Breast epithelium (tissue), 4 donors: ENCODE results near the gene GPLD1. TPM values are rescaled to one million over a fixed set of nuclear protein-coding genes. Genes with fewer than 3 reads are reported as not detected.

Experiments used
- DNase-seq, 2 donors: peaks; one replicate each; pipeline ENCODE4 v3.0.0-alpha.2; 2019; ENCODE audit warnings: low spot score in 2 of 2
- H3K27ac ChIP-seq, 2 donors: fragments of 200-600 bp; sonication (generic) in 1 of 2; one replicate each; pipeline ENCODE4 v1.5.1; 2016 to 2019; ENCODE audit warnings: mild to moderate bottlenecking in 1 of 2
- H3K27me3 ChIP-seq, 2 donors: fragments of 200-600 bp; sonication (generic) in 1 of 2; one replicate each; pipeline versions ENCODE4 v1.5.1 to v1.6.0; 2017 to 2019; ENCODE audit warnings: control low read depth in 1 of 2, mild to moderate bottlenecking in 1 of 2
- H3K36me3 ChIP-seq: fragments of 200-600 bp; one replicate; pipeline ENCODE4 v1.5.1; 2019
- H3K4me1 ChIP-seq, 2 donors: fragments of 200-600 bp; sonication (generic); one replicate each; pipeline ENCODE4 v1.5.1; 2016 to 2019; ENCODE audit warnings: control low read depth in 1 of 2
- H3K4me3 ChIP-seq, 3 donors: fragments of 200-600 bp; sonication (generic); 1 replicate in 2 of 3; 2 replicates in 1 of 3; pipeline ENCODE4 v1.5.1; 2016 to 2019; ENCODE audit warnings: mild to moderate bottlenecking in 3 of 3, moderate library complexity in 2 of 3
- H3K9me3 ChIP-seq, 2 donors: fragments of 200-600 bp; sonication (generic) in 1 of 2; one replicate each; pipeline ENCODE4 v1.5.1; 2016 to 2019; ENCODE audit warnings: control low read depth in 1 of 2
- POLR2A ChIP-seq: fragments of 450-650 bp; IDR thresholded peaks from one replicate; pipeline ENCODE4 v1.6.1; 2016; ENCODE audit warnings: antibody characterized with exemption, mild to moderate bottlenecking, moderate library complexity
- POLR2AphosphoS5 ChIP-seq, 3 donors: sonication (generic); formaldehyde crosslinking; IDR thresholded peaks; one replicate each; pipeline ENCODE4 v1.6.1; 2017; ENCODE audit warnings: antibody characterized with exemption in 3 of 3
- intact Hi-C: fragments of 100-400 bp; cut with DNase I; formaldehyde crosslinking; loops from one replicate; pipeline ENCODE4 v1.15.1; 2023; ENCODE audit warnings: low total_unique reads
- total RNA-seq, 3 donors: library from RNA; depleted of rRNA; stranded (reverse); fragments of >200 nt; gene quantifications; one replicate each; pipeline ENCODE4 v1.1.0, GENCODE V29; 2016
- TF ChIP-seq, protein P1 (sequence below), 3 donors: fragments of 450-650 bp; IDR thresholded peaks; one replicate each; pipeline ENCODE4 v1.5.1; 2016 to 2017; ENCODE audit warnings: antibody characterized with exemption in 3 of 3, mild to moderate bottlenecking in 3 of 3, moderate library complexity in 3 of 3

The GPLD1 gene
- total RNA-seq, 3 donors from 2014 or later, result 1.3 to 7.7 (median 2.5) TPM

DNA sequence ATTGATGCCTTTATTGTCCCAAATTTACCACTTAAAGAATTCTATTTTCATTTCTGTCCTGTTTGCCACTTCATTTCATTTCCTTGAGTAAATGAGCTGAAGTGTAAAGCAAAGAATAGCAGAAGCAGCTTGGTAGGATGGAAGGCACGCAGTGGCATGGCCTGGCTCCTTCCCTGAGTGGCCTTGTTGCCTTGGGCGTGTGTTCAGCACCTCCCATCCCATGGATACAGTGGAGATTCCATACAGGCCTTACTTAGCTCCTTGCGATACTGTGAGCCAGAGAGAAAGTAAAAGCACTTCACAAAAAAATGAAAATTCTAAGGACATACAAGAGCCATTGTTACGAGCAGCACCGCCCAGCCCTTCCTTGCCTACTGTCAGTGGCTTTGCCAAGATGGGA lies 45.0 kb upstream of the GPLD1 start:
- Histone ChIP-seq H3K27ac (no peak overlapping the region), H3K27me3 (no peaks in the 10 kb centered on the region), H3K36me3 (no peaks in the 10 kb centered on the region), H3K4me1 (no peaks in the 10 kb centered on the region), H3K4me3 (no peak overlapping the region), H3K9me3 (no peaks in the 10 kb centered on the region)
- no peak for DNase-seq
- no peak for TF ChIP-seq POLR2AphosphoS5 (IDR thresholded peaks at IDR 0.05)
- intact Hi-C loops, result no loop called here

DNA sequence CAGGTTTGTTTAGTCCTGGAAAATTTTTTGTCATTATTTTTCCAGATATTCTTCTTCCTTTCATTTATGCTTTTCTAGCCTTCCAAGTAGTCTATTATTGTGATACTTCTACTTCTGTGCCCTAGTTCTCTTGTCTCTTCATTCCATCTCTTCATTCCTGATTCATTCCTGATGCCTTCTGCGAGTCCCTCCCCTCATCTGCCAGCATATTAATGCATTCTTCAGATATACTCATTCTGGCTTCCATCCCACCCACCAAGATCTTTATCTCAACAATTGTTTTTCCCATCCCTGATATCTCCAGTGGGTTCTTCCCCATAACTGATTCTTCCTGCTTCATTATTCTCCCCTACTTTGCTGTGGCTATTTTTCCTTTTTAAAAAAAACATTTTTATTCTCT lies 40.6 kb upstream of the GPLD1 start:
- Histone ChIP-seq H3K4me3 (no peak overlapping the region), H3K27me3 (no peaks in the 10 kb centered on the region), H3K27ac (no peak overlapping the region), H3K36me3 (no peaks in the 10 kb centered on the region), H3K9me3 (no peaks in the 10 kb centered on the region), H3K4me1 (no peaks in the 10 kb centered on the region)
- DNase-seq, result no peak
- intact Hi-C loops, result no loop called here
- TF ChIP-seq, protein P1, sequence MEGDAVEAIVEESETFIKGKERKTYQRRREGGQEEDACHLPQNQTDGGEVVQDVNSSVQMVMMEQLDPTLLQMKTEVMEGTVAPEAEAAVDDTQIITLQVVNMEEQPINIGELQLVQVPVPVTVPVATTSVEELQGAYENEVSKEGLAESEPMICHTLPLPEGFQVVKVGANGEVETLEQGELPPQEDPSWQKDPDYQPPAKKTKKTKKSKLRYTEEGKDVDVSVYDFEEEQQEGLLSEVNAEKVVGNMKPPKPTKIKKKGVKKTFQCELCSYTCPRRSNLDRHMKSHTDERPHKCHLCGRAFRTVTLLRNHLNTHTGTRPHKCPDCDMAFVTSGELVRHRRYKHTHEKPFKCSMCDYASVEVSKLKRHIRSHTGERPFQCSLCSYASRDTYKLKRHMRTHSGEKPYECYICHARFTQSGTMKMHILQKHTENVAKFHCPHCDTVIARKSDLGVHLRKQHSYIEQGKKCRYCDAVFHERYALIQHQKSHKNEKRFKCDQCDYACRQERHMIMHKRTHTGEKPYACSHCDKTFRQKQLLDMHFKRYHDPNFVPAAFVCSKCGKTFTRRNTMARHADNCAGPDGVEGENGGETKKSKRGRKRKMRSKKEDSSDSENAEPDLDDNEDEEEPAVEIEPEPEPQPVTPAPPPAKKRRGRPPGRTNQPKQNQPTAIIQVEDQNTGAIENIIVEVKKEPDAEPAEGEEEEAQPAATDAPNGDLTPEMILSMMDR (IDR thresholded peaks at IDR 0.05), result no peak
- TF ChIP-seq POLR2AphosphoS5 (IDR thresholded peaks at IDR 0.05) (no peak), POLR2A (no peak)

DNA sequence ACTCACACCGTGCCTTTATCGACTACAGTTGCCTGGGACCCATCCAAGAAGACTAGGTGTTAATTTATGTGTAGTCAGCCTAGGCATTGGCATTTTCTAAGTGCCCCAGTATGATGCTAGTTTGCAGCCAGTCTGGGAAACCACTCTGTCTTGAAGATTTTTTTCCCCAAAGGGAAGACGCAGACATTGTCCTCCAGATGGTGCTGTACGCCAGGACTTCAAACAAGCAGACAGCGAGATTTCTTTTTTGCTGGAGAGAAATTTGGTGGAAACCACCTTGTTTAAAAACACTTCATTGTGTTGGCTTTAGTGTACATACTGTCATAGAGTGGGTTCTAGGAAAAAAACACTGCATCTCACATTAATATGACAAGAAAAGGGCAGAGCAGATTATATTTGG lies 35.4 kb upstream of the GPLD1 start:
- Histone ChIP-seq H3K4me3 (no peak overlapping the region), H3K4me1 (no peaks in the 10 kb centered on the region), H3K9me3 (no peaks in the 10 kb centered on the region), H3K36me3 (no peaks in the 10 kb centered on the region), H3K27ac (no peak overlapping the region), H3K27me3 (no peaks in the 10 kb centered on the region)
- intact Hi-C loops, result no loop called here
- no peak for DNase-seq
- TF ChIP-seq POLR2A (no peak), POLR2AphosphoS5 (IDR thresholded peaks at IDR 0.05) (no peak)
- TF ChIP-seq, protein P1 (IDR thresholded peaks at IDR 0.05), result no peak

DNA sequence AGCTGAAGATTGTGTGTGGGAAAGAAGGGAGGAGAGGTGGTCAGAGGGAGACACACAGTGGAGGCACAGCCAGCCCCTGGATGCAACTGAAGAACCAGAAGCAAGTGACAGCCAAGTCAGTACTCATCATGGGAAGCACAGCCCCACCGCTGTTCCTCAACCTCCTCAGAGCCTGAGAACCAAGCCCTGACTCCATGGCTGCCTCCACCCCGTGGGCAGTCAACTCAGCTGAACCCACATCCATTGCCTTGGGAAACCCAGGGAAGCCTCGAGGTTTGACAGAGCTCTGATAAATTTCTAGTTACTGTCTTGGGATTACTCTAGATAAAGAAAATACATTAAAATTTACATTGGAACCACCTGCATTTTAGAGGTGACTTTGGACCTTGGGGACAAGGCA lies 35.0 kb upstream of the GPLD1 start:
- Histone ChIP-seq H3K4me1 (no peaks in the 10 kb centered on the region), H3K4me3 (no peak overlapping the region), H3K27me3 (no peaks in the 10 kb centered on the region), H3K36me3 (no peaks in the 10 kb centered on the region), H3K27ac (no peak overlapping the region), H3K9me3 (no peaks in the 10 kb centered on the region)
- intact Hi-C loops, result no loop called here
- TF ChIP-seq POLR2A, result no peak
- TF ChIP-seq POLR2AphosphoS5 (IDR thresholded peaks at IDR 0.05), result no peak
- TF ChIP-seq, protein P1 (IDR thresholded peaks at IDR 0.05), result no peak
- no peak for DNase-seq

DNA sequence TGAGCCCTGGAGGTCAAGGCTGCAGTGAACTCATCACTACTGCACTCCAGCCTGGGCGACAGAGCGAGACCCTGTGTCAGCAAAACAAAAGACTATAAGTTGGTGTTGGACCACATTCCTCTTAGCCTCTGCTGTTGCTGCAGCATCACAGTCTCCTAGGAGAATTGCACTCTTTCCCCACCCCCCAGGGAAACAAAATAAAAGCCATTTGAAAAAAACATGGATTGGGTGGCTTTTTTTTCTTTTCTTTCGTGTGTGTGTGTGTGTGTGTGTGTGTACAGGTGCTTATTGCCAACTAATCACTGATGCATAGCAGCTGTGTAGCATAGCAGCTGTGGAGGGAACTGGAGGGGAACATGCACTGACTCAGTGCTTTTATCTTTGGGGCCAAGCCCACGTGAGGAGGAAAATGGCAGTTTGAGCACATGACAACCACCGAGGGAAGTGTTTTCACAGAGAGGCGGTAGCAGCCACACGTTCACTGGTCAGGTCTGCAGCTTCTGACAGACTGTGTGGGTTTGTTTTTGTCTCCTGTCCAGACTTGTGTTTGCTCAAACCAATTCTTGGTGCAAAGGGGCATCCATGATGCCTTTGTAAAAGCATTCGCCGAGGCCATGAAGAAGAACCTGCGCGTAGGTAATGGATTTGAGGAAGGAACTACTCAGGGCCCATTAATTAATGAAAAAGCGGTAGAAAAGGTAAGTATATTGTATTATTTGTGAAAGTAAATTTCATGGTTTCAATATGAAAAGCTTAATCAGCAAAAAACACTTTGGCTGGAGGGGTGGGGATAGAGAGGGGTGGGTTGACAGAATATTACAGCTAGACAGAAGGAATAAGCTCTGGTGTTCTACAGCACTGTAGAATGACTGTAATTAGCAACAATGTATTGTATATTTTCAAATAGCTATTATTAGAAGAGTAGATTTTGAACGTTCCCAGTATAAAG lies 33.1 kb upstream of the GPLD1 start:
- Histone ChIP-seq H3K36me3 (no peaks in the 10 kb centered on the region), H3K27ac (no peak overlapping the region), H3K4me1 (no peaks in the 10 kb centered on the region), H3K9me3 (no peaks in the 10 kb centered on the region), H3K4me3 (no peak overlapping the region), H3K27me3 (no peaks in the 10 kb centered on the region)
- intact Hi-C loops, result no loop called here
- TF ChIP-seq POLR2AphosphoS5 (IDR thresholded peaks at IDR 0.05) (no peak), POLR2A (no peak)
- TF ChIP-seq, protein P1 (IDR thresholded peaks at IDR 0.05), result no peak
- DNase-seq, result no peak
